Endothelial cell of umbilical vein (primary cell): Measurements from ENCODE around the gene AKT2. TPM values are rescaled to one million over a fixed set of nuclear protein-coding genes. Genes with fewer than 3 reads are reported as not detected.

Experiments
- BruUV-seq: library from RNA; stranded (reverse); fragments of 400-500 nt; replicated peaks from 2 replicates; lab custom pipeline; 2021; lab: Mats Ljungman, UMichigan
- CTCF ChIA-PET: fragments of 300-600, 350-600 bp; sonication (Branson Sonifier 250); formaldehyde crosslinking; loops from one replicate; lab custom pipeline; 2021; ENCODE audit warnings: antibody characterized with exemption, inconsistent platforms; lab: Charles Lee
- POLR2A ChIA-PET: fragments of 300-600, 350-600 bp; sonication (Branson Sonifier 250); formaldehyde crosslinking; loops from one replicate; lab custom pipeline; 2021; ENCODE audit warnings: antibody characterized with exemption, inconsistent platforms; lab: Charles Lee
- DNase-seq: peaks from one replicate; pipeline ENCODE4 v3.0.0-alpha.2; 2011; ENCODE audit warnings: low read depth, low spot score
- FAIRE-seq: peaks from 2 replicates; lab custom pipeline; 2011; peaks lifted over from hg19 to GRCh38; lab: Jason Lieb, UNC
- H2AFZ ChIP-seq: 2 replicates; pipeline ENCODE4 v1.6.0; 2012; ENCODE audit warnings: low read depth, low read length, control low read depth, inconsistent platforms
- H3K27ac ChIP-seq: 2 replicates; pipeline ENCODE4 v1.5.1; 2011; ENCODE audit warnings: low read depth, mild to moderate bottlenecking, control low read depth, low read length, moderate library complexity; ENCODE audit not compliant: insufficient read depth
- H3K27me3 ChIP-seq, 2 experiments: 2 replicates each; pipeline versions ENCODE4 v1.6.0 to v1.6.1; 2011; ENCODE audit warnings: low read length in 2 of 2, mixed read lengths in 1 of 2; ENCODE audit not compliant: control insufficient read depth in 2 of 2, insufficient read depth in 2 of 2
- H3K36me3 ChIP-seq, 2 experiments: 2 replicates in 1 of 2; 3 replicates in 1 of 2; pipeline ENCODE4 v1.5.1; 2011; ENCODE audit warnings: low read length in 2 of 2, mild to moderate bottlenecking in 1 of 2, moderate library complexity in 1 of 2; ENCODE audit not compliant: control insufficient read depth in 2 of 2, insufficient read depth in 2 of 2; ENCODE audit errors: extremely low read depth in 1 of 2
- H3K4me1 ChIP-seq: 3 replicates; pipeline ENCODE4 v1.5.1; 2011; ENCODE audit warnings: mild to moderate bottlenecking, low read length; ENCODE audit not compliant: control insufficient read depth, insufficient read depth; ENCODE audit errors: extremely low read depth
- H3K4me2 ChIP-seq: 2 replicates; pipeline ENCODE4 v1.6.1; 2011; ENCODE audit warnings: low read length, control low read depth, mixed read lengths; ENCODE audit not compliant: insufficient read depth
- H3K4me3 ChIP-seq, 3 experiments: fragments of 200-600 bp in 1 of 3; sonication (generic), shearing (Covaris generic) in 1 of 3; replicated peaks in 1 of 3; 2 replicates each; pipeline ENCODE4 v1.5.1; 2011 to 2016; ENCODE audit warnings: control low read depth in 3 of 3, low read length in 3 of 3, mild to moderate bottlenecking in 2 of 3, inconsistent platforms in 1 of 3, low read depth in 1 of 3, moderate library complexity in 1 of 3; ENCODE audit not compliant: insufficient read depth in 1 of 3
- H3K79me2 ChIP-seq: 2 replicates; pipeline ENCODE4 v1.6.0; 2012; ENCODE audit warnings: low read length, inconsistent platforms; ENCODE audit not compliant: control insufficient read depth, insufficient read depth
- H3K9ac ChIP-seq: replicated peaks from 2 replicates; pipeline ENCODE3; 2011; ENCODE audit warnings: low read length, control low read depth; ENCODE audit not compliant: insufficient read depth; ENCODE audit errors: extremely low read depth
- H3K9me1 ChIP-seq: replicated peaks from 3 replicates; pipeline ENCODE4 v1.6.0; 2011; ENCODE audit warnings: mild to moderate bottlenecking, low read length; ENCODE audit not compliant: control insufficient read depth, insufficient read depth; ENCODE audit errors: extremely low read depth
- H3K9me3 ChIP-seq: replicated peaks from 2 replicates; pipeline ENCODE4 v1.5.1; 2012; ENCODE audit warnings: low read length, inconsistent platforms; ENCODE audit not compliant: control insufficient read depth, insufficient read depth
- H4K20me1 ChIP-seq: replicated peaks from 2 replicates; pipeline ENCODE3; 2011; ENCODE audit warnings: mild to moderate bottlenecking, low read length; ENCODE audit not compliant: control insufficient read depth, insufficient read depth; ENCODE audit errors: extremely low read depth
- EZH2 ChIP-seq: IDR thresholded peaks from 2 replicates; pipeline ENCODE4 v1.6.1; 2012; ENCODE audit warnings: borderline replicate concordance, low read depth, mild to moderate bottlenecking, moderate library complexity, low read length, inconsistent platforms; ENCODE audit not compliant: severe bottlenecking
- FOS ChIP-seq: IDR thresholded peaks from 2 replicates; pipeline ENCODE4 v1.6.1; 2011; ENCODE audit warnings: mild to moderate bottlenecking, low read length, moderate library complexity, borderline replicate concordance; ENCODE audit not compliant: insufficient read depth
- GATA2 ChIP-seq: IDR thresholded peaks from 2 replicates; pipeline ENCODE4 v1.7.0; 2011; ENCODE audit warnings: low read depth, mild to moderate bottlenecking, moderate library complexity, mixed read lengths, low read length; ENCODE audit not compliant: insufficient read length, insufficient read depth
- JUN ChIP-seq: IDR thresholded peaks from 2 replicates; pipeline ENCODE4 v1.6.1; 2011; ENCODE audit warnings: borderline replicate concordance, low read depth; ENCODE audit not compliant: insufficient read length, insufficient read depth
- MYC ChIP-seq: IDR thresholded peaks from one replicate; pipeline ENCODE4 v1.6.1; 2011; ENCODE audit warnings: mild to moderate bottlenecking, low read depth, low read length
- POLR2A ChIP-seq: IDR thresholded peaks from 2 replicates; pipeline ENCODE4 v1.6.1; 2012; ENCODE audit warnings: low read depth, mild to moderate bottlenecking, control low read depth, low read length
- dilution Hi-C: fragments of 300-500 bp; cut with MboI; formaldehyde crosslinking; loops from one replicate; pipeline ENCODE4 v1.15.0; 2019; ENCODE audit warnings: low sequenced_read_pairs; ENCODE audit not compliant: extremely low pct_ligation_motif_present
- intact Hi-C: fragments of 100-400 bp; cut with micrococcal nuclease; formaldehyde crosslinking; loops from one replicate; pipeline ENCODE4 v1.10.0; 2022
- polyA plus RNA-seq, 4 experiments: library from polyadenylated mRNA; depleted of rRNA in 3 of 4; stranded (reverse) in 3 of 4; unstranded in 1 of 4; fragments of >200 nt; gene quantifications; 2 replicates each; pipeline versions ENCODE4 v1.2.1 to v1.2.3, GENCODE V29; 2011 to 2012; ENCODE audit warnings: missing spikeins in 1 of 4
- total RNA-seq: library from RNA; stranded (reverse); gene quantifications from 2 replicates; pipeline ENCODE4 v1.2.3, GENCODE V29; 2021
- TF ChIP-seq, protein P1 (sequence below), 2 donors: IDR thresholded peaks; 1 replicate in 1 of 2; 2 replicates in 1 of 2; pipeline ENCODE4 v1.5.1; 2011; ENCODE audit warnings: low read length in 2 of 2, mild to moderate bottlenecking in 2 of 2, moderate library complexity in 2 of 2, control low read depth in 1 of 2, inconsistent platforms in 1 of 2, low read depth in 1 of 2; ENCODE audit not compliant: insufficient read depth in 1 of 2; ENCODE audit errors: extremely low read depth in 1 of 2

The AKT2 gene
- total and polyA plus RNA-seq, 2 donors (not counting 3 experiments of a cell fraction or from before 2014, with no cell fraction given), result 65.2 to 69.8 TPM

DNA sequence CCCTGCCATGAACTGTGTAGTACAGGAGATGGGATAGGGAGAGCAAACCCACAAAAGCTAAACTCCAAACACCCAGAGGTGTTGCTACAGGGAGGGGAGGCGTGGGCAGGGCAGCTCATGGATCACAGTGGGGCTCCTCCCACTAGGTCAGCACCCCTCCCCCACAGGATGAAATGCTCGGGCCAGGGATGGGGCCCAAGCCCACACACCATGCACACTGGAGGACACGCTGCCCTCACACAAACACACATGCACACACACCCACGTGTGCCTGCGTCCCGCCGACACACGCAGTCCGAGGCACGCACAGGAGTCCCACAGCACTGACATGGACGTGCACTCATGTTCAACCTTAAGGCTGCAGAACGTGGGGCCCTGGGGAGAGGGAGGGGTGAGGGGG is 52.7 kb downstream of the AKT2 start:
- CTCF ChIA-PET, result no interaction called here
- peaks cover 28% of the 10 kb centered on the region for H3K4me1 ChIP-seq
- TF ChIP-seq MYC (no peak), JUN (no peak), FOS (no peak), POLR2A (no peak), GATA2 (no peak), EZH2 (no peak)
- TF ChIP-seq, protein P1, sequence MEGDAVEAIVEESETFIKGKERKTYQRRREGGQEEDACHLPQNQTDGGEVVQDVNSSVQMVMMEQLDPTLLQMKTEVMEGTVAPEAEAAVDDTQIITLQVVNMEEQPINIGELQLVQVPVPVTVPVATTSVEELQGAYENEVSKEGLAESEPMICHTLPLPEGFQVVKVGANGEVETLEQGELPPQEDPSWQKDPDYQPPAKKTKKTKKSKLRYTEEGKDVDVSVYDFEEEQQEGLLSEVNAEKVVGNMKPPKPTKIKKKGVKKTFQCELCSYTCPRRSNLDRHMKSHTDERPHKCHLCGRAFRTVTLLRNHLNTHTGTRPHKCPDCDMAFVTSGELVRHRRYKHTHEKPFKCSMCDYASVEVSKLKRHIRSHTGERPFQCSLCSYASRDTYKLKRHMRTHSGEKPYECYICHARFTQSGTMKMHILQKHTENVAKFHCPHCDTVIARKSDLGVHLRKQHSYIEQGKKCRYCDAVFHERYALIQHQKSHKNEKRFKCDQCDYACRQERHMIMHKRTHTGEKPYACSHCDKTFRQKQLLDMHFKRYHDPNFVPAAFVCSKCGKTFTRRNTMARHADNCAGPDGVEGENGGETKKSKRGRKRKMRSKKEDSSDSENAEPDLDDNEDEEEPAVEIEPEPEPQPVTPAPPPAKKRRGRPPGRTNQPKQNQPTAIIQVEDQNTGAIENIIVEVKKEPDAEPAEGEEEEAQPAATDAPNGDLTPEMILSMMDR (IDR thresholded peaks at IDR 0.05; ENCODE audit: extremely low read depth in 1 of 2, insufficient read depth in 1 of 2, low read depth in 1 of 2, low read length in 2 of 2), result no peak
- H3K9ac ChIP-seq, result no peak overlapping the region
- POLR2A ChIA-PET, result no interaction called here
- dilution Hi-C loops, result no loop called here
- DNase-seq (no peak), FAIRE-seq (no peak)
- intact Hi-C loops, result no loop called here
- no peak overlapping the region for H2AFZ ChIP-seq
- no TSS peak for BruUV-seq
- no peaks in the 10 kb centered on the region for H3K79me2 ChIP-seq
- H3K9me1 ChIP-seq, result no peaks in the 10 kb centered on the region
- H3K4me3 ChIP-seq, result no peak overlapping the region
- H3K9me3 ChIP-seq, result no peaks in the 10 kb centered on the region
- no peak overlapping the region for H3K4me2 ChIP-seq
- peaks cover 0 to 18% of the 10 kb centered on the region in 2 experiments for H3K36me3 ChIP-seq
- H4K20me1 ChIP-seq, result no peaks in the 10 kb centered on the region
- no peak overlapping the region for H3K27ac ChIP-seq
- peaks cover 6% of the 10 kb centered on the region in 2 experiments for H3K27me3 ChIP-seq
